NCI-H510A (cell line): ENCODE data around the gene MT4.
A peak's percentile ranks its signal among the peaks of the same experiment; 100 is the strongest.
"Not testable (repeated sequence)": the region's sequence is repeated elsewhere in the genome, so short reads cannot be mapped to it uniquely, and the experiment has no call there.

ENCODE experiments used
- DNase-seq: peaks from one replicate; lab custom pipeline; 2025; lab: John Stamatoyannopoulos, UW

MT4 gene

DNA sequence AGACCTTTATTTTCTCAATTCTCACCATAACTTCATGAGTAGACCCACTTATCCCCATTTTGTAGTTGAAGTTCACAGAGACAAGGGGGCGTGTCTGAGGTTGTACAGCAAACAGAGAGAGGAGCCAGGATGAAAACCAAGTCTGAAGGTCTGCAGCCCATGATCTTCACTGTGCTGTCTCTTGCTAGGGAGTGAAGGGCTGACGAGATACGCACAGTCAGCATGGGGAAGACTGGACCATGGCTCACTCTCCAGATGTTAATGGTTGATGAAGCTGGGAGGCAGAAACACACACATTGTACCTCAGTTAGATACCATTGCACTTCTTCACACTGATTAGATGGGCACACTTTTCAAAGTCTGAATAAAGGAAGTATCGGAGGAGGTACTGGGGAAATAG, 5.8 kb upstream of the MT4 start:
- DNase-seq, result no peak

- no peak for DNase-seq
These were observed 4.4 kb upstream of the MT4 start for GRCh38 chr16:56560447-56560846.

DNA sequence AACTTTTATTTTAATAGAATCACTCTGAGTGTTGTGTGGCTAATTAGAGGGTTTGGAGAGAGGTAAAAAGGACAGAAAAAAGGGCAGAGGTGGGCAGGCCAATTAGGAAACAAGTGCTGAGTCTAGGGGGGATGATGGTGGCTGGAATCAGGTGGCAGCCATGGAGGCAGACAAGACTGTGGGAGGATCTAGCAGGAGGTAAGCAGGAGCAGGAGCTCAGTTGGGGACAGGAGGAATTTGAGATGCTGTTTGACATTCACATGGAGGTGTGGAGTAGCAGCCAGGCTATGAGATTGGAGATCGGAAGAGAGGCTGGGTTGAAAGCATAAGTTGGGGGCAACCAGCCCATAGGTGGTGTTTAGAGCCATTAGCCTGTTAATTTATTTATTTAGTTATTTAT, 3.7 kb upstream of the MT4 start:
- DNase-seq, result no peak

DNA sequence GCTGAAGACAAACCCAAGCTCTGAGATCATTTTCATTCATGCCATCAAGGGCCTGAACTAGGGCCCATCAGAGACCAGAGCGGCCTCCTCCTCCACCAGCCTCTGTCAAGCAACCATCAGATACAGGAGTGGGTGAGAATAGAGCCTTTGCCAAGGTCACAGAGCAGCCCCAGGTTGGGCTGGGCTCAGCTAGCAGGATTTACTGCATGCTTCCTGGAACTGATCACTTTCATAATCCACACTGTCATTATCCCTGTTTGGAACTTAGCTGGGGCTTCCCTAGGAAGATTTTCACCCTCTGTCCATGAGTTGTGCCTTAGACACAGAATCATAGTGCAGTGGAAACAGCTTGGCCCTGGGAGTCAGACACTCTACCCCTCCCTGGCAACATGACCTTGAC, 5.1 kb downstream of the MT4 start:
- no peak for DNase-seq

DNA sequence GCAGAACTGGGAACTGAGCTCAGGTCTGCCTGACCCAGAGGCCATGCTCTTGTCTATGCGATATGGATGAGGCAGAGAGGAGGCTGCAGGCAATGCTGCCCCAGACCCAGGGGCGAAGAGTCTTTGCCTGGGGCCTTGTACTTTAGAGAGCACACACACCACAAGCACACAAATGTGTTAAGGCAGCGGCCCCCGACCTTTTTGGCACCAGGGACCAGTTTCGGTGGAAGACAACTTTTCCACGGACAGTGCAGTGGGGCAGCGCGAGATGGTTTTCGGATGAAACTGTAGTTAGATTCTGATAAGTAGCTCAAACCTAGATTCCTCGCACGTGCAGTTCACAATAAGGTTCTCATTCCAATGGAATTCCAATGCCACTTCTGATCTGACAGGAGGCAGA, 6.7 kb downstream of the MT4 start:
- no peak for DNase-seq

DNA sequence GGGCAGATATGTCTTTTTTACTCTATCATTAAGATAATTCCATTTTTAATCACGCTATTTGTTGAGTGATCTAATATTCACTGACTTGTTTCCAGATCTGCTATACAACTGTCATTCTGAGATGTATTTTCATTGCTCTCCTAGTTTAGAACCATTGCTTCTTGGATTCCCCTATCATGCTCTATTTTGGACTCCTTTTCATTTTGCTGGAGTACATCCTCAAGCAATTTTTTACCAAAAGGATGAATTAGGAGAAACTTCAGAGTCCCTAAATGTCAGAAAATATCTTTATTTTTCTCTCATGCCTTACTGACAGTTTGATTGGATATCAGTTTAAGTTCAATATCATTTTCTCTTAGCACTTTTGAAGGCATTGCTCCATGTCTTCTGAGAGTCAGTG, 9.8 kb downstream of the MT4 start:
- DNase-seq, result no peak

DNA sequence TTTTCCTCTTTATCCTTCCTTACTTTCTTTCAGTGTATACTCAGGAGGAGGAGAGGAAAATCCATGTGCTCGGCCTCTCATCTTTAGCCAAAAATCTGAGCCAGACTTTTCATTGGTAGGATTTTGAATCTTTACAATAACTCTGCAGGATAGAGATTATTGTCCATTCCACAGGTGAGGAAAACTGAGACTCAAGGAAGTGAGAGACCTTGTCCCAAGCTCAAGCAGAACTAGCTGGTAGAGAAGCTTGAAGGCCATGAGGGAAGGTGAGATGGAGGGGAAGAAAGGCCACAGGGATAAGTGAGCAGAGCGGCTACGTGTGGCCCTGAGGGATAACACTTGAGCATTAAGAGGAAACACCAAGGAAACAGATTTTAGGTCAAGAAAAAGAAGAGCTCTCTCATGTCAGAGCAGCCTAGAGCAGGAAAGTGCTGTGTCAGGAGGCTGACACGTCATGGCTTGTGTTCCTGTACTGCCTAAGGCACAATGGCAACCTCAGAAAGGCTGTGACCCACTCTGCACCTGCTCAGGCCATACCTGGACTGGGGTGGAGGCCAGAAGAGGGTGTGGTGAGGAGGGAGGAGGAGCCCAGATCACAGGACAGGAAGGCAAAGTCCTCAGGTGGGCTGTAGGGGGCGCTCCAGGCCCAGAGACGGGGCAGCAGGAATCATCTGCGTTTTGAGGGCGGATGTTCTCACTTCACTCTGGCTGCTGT, 11.9 kb downstream of the MT4 start:
- no peak for DNase-seq

GRCh38 chr16:56577300-56577625, 12.4 kb downstream of the MT4 start:
- DNase-seq, result no peak

- no peak for DNase-seq
These were observed 15.6 kb downstream of the MT4 start for GRCh38 chr16:56580391-56581048.

- not testable (repeated sequence) for DNase-seq
These were observed 18.0 kb downstream of the MT4 start for GRCh38 chr16:56582911-56583310.

DNA sequence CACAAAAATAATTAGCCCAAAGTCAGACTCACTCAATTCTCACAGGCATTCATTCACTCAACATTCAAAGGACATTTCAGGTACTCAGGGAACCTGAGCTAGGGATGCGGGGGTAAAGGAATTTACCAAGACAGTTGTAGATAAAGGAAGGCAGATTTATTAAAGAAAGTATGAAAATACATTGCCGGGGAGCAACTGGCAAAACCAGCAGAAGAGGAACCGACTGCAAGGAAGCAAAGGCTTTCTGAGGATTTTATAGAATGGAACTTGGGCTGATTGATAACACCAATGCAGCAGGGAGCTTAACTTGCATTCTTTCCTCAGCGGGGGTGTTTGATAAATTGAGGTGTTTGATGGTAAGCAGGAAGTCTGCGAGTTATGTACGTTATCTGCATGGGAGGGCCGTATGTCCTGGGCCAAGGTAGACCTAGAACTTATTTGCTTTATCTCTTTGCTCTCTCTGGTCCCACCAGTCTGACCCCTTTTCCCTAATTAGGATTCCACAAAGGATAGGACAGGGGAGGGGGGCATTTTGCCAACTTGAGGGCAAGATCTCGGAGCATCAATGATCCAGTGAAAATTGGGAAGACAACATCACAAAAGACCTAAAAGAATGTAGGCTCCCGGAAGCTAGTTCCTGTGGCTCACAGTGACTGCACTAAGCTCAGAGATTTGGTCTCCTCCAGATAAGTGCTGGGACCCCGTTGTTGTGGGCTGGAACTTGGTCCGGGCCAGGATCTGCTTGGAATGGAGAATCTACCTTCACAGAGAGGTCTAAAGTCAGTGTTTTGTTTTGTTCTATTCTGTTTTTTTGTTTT, 18.7 kb downstream of the MT4 start:
- DNase-seq, result no peak

- no peak for DNase-seq
These were observed 19.4 kb downstream of the MT4 start for GRCh38 chr16:56584276-56584675.

DNA sequence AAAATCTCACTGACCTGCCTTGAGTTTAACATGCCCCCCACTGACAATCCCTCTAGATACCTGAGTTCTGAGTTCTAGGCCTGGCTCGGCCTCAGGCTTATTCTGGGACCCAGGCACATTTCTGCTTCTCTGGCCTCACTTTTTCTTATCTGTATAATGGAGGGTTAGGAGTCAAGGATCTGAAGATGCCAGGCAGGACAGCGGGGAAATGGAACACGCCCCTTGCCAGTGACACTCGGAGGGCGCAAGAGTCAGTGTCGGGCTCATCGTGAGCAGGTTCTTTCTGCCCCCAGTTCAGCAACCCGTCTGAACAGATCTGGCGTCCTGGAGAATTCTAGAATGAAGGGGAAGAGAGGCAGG, 23.9 kb downstream of the MT4 start:
- DNase-seq, result no peak

DNA sequence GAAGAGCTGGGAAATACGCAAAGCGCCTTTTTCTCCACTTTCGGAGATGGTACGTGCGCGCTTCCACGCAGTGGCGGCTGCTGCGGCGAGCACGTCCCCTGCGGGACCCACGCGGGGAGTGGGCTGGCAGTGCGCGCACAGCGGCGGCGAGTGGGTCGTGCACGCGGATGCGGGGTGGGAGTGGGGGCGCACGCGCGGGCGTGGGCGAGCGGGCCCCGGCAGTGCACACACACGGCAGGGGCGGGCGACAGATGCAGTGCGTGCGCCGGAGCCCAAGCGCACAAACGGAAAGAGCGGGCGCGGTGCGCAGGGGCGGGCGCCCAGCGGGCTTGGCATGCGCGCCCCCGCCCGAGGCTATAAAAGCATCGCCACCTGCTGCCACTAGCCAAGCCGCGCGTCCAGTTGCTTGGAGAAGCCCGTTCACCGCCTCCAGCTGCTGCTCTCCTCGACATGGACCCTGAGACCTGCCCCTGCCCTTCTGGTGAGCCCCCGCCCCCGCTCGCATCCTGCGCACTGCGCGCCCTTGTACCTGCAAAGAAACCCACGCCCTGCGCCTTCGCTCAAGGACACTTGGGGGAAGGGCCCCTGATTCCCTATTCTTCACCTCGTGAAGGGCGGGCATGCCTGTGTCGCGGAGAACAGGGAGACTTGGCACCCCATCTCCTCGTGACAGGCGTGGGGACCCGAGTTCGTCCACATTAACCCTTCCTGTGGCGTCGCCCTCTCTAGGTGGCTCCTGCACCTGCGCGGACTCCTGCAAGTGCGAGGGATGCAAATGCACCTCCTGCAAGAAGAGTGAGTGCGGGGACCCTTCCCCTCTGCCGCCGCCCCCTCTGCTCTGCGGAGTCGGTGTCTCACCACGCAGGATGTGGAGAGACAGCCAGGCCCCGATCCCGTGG, 24.5 kb downstream of the MT4 start, which contains the start of gene MT3:
Gene MT3, plus strand, starts transcription at position 388 of the 899 bp plus-strand sequence. Its CDS starts 63 bp downstream, at position 451.
- DNase-seq, result peak; percentile 56

DNA sequence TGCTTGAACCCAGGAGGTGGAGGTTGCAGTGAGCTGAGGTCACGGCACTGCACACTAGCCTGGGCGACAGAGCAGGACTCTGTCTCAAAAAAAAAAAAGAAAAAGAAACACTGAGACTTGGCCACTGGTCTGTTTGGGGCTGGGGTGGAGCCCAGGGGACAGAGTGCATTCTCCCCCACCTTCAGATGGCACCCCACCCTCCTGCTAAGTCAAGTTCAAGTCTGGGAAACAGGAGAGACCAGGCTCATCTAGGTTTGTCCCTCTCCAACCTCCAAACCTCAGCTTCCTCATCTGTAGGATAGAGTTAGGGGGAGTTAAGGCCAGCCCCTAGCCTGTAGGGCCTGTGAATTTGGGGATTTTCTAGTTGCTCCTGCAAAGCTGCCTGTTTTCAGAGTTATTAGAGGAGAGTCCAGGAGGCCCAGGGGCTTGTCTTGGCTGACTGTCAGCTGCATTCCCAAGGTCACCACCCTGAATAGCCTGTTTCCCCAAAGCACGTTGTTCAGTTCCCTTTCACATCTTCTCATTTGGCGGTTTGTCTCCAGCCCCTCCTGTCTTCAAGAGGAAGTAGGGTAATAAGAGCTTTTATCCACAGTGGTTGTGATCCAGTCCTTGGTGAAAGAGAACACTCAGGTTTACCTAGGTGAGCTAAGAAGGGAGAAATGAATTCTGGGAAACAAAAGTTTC, 26.6 kb downstream of the MT4 start:
- no peak for DNase-seq

DNA sequence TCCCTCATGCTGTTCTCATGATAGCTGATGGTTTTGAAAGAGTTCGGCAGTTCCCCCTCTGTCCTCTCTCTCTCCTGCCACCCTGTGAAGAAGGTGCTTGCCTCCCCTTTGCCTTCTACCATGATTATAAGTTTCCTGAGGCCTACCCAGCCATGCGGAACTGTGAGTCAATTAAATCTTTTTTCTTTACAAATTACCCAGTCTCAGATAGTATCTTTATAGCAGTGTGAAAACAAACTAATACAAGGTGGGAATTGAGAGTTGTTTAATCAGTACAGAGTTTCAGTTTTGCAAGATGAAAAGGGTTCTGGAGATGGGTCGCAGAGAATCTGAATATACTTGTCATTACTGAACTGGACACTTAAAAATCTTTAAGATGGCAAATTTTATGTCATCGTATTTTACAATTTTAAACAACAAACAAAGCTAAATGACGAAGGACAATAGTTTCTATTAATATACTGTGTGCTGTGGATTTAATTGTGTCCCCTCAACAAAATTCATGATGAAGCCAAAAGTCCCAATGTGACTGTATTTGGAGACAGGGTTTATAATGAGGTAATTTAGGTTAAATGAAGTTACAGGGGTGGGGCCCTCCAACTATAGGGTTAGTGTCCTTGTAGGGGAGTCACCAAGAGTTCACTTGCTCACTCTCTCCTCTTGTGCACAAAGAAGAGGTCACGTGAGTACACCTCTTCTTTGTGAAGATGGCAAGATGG, 28.9 kb downstream of the MT4 start:
- DNase-seq, result no peak

- DNase-seq, result no peak
These were observed 29.4 kb downstream of the MT4 start for GRCh38 chr16:56594292-56594619.

DNA sequence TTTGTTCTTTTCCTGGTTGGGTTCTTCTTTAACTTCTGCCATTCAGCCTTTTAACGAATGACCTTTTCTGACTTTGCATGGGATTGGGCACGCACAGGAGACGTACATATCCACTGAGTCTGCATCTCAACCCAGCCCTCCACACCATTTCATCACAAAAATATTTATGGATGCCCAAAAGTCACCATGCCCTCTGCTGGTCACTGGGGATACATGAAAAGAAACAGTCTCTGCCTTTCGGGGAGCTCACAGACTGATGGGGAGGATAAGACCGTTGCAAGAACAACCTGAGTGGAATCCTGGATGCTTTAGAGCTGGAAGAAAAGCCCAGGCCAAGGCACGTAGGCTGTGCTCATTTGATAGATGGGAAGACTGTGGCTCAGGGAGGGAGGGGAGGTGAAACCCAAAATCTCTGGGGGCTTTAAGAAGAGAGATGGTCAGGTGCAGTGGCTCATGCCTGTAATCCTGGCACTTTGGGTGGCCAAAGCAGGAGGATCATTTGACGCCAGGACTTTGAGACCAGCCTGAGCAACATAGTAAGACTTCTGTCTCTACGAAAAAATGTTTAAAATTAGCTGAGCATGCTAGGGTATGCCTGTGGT, 35.6 kb downstream of the MT4 start:
- DNase-seq, result no peak

- no peak for DNase-seq
These were observed 36.5 kb downstream of the MT4 start for GRCh38 chr16:56601325-56601724.

- DNase-seq, result no peak
These were observed 38.7 kb downstream of the MT4 start for GRCh38 chr16:56603589-56603988.

DNA sequence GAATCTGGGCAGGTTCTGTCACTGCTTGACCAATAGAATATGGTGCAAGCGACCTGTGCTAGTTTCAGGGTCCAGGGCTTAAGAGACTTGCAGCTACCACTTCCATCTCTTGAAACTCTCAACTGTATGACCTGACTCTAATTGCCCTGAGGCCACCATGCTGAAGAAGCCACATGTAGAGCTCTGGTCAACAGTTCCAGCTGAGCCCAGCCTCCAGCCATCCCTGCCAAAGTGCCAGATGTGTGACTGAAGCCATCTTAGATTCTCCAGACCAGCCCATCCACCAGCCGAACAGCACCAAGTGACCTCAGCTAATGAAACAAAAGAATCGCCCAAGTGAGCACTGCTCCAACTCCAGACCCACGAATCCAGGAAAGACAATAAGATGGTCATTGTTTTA, 40.1 kb downstream of the MT4 start:
- no peak for DNase-seq
